Right atrium auricular region (tissue), 2 donors: Measurements from ENCODE around the gene KBTBD3. TPM values are rescaled to one million over a fixed set of nuclear protein-coding genes. Genes with fewer than 3 reads are reported as not detected.
"Not testable (repeated sequence)": the region's sequence is repeated elsewhere in the genome, so short reads cannot be mapped to it uniquely, and the experiment has no call there.

Source experiments
- DNase-seq: peaks from one replicate; pipeline ENCODE4 v3.0.0-alpha.2; 2019; ENCODE audit warnings: low spot score
- H3K27ac ChIP-seq, 2 donors: fragments of 200-600 bp; sonication (generic); 1 replicate in 1 of 2; 2 replicates in 1 of 2; pipeline ENCODE4 v1.5.1; 2016 to 2019
- H3K27me3 ChIP-seq, 2 donors: fragments of 200-600 bp; sonication (generic); one replicate each; pipeline versions ENCODE4 v1.5.1 to v1.6.0; 2017 to 2019
- H3K36me3 ChIP-seq: fragments of 200-600 bp; sonication (generic); one replicate; pipeline ENCODE4 v1.5.1; 2016
- H3K4me1 ChIP-seq, 2 donors: fragments of 200-600 bp; sonication (generic); one replicate each; pipeline versions ENCODE4 v1.5.1 to v1.6.0; 2017 to 2019
- H3K4me3 ChIP-seq, 2 donors: fragments of 200-600 bp; sonication (generic); 1 replicate in 1 of 2; 2 replicates in 1 of 2; pipeline ENCODE4 v1.5.1; 2017 to 2019; ENCODE audit warnings: mild to moderate bottlenecking in 1 of 2, moderate library complexity in 1 of 2
- H3K9me3 ChIP-seq, 2 donors: fragments of 200-600 bp; sonication (generic); one replicate each; pipeline ENCODE4 v1.5.1; 2019
- CTCF ChIP-seq, 2 donors: fragments of 200-600 bp; sonication (generic); IDR thresholded peaks; one replicate each; pipeline ENCODE4 v1.5.1; 2019; ENCODE audit warnings: antibody characterized with exemption in 2 of 2
- total RNA-seq, 2 donors: library from RNA; depleted of rRNA; stranded (reverse); fragments of >200 nt; gene quantifications; one replicate each; pipeline ENCODE4 v1.1.0, GENCODE V29; 2016

Gene KBTBD3
- total RNA-seq, 2 donors from 2014 or later, result 3.3 to 4.2 TPM

DNA sequence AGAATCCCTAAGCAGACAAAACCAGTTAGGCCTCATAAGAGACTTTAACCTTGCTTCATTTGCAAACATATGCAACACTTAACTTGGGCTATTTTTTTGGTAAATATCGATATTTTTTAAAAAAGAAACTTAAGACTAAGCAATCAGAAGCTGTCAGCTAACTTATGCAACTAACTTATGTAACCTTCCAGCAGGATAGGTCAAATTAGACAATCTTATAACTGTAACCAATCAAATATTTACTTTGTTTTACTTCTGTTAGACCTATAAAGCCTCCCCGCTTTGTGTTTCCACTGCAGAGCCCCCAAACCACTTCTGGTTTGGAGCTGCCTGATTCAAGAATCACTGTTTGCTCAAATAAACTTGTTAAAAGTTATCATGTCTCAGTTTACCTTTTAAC is 63.1 kb downstream of the KBTBD3 start:
- H3K4me3 ChIP-seq, result no peak overlapping the region
- H3K4me1 ChIP-seq, result peaks cover 0 to 42% of the 10 kb centered on the region in 2 donors
- H3K36me3 ChIP-seq, result peaks cover 18% of the 10 kb centered on the region
- H3K9me3 ChIP-seq, result no peaks in the 10 kb centered on the region
- DNase-seq, result no peak
- no peak for TF ChIP-seq CTCF (IDR thresholded peaks at IDR 0.05)
- H3K27ac ChIP-seq, result no peak overlapping the region
- no peaks in the 10 kb centered on the region for H3K27me3 ChIP-seq

GRCh38 chr11:106012744-106013143 is 64.4 kb downstream of the KBTBD3 start:
- Histone ChIP-seq H3K27ac (peak overlapping the region in 1 of 2 donors; percentile 20), H3K4me1 (peaks cover 0 to 34% of the 10 kb centered on the region in 2 donors), H3K9me3 (no peaks in the 10 kb centered on the region), H3K27me3 (no peaks in the 10 kb centered on the region), H3K4me3 (no peak overlapping the region), H3K36me3 (peaks cover 29% of the 10 kb centered on the region)
- no peak for TF ChIP-seq CTCF (IDR thresholded peaks at IDR 0.05)
- DNase-seq, result no peak

DNA sequence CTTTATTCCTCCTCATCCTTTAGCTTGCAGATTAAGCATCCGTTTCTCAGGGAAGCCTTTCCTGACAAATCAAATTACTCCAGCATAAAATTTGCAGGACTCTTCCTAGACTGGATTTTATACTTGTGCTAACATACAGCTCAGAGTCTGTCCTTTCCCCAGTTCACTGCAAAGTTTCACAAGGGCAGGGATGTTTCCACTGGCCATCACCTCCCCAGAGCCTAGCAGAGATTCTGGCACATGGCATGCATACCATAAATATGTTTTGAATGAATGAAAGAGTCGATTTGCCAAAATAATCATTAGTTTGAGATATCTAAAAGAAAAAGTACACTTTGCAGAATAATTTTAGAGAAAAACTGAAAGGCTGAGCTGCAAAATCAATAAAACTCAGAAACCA is 65.7 kb downstream of the KBTBD3 start:
- Histone ChIP-seq H3K36me3 (peaks cover 39% of the 10 kb centered on the region), H3K9me3 (no peaks in the 10 kb centered on the region), H3K4me1 (peaks cover 0 to 24% of the 10 kb centered on the region in 2 donors), H3K27ac (no peak overlapping the region), H3K4me3 (no peak overlapping the region), H3K27me3 (no peaks in the 10 kb centered on the region)
- TF ChIP-seq CTCF (IDR thresholded peaks at IDR 0.05), result no peak
- DNase-seq, result no peak

GRCh38 chr11:106003094-106003493 is 74.1 kb downstream of the KBTBD3 start:
- not testable (repeated sequence) for H3K4me1 ChIP-seq, DNase-seq, H3K4me3 ChIP-seq, H3K27ac ChIP-seq, H3K27me3 ChIP-seq, H3K9me3 ChIP-seq
- peaks cover 21% of the 10 kb centered on the region for H3K36me3 ChIP-seq

DNA sequence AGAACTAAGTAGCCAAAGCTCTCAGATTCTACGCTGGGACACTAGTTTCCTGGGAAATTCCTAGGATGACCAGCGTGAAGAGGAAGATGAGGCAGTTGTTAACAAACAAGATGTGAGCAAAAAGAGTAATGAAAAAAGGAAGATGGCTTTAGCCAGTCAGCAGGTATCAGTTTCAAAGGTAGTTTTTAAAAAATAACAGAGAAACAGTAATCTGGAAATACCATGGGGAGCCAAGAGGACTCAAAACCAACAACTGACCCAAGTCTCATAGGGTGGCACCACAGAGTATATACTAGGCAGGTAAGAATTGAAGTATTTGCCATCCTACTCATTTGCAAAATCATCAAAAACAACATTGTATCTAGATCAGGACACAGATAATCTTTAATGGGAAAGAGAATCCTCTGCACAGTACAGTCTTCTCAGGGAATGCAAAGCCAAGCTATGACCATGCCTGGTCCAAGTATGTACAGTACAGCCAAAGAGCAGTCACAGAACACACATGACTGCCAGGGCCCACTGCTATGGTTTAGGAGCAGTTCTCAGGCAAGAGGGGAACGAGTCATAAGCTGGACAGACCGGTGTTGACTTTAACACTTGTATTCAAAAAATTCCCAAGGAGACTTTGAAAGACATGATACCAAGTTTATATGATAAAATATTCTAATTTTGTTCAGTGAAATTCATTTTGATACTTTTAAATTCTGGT is 75.7 kb downstream of the KBTBD3 start:
- Histone ChIP-seq H3K4me1 (no peaks in the 10 kb centered on the region), H3K9me3 (peaks cover 0 to 9% of the 10 kb centered on the region in 2 donors), H3K4me3 (no peak overlapping the region), H3K36me3 (peaks cover 7% of the 10 kb centered on the region), H3K27me3 (no peaks in the 10 kb centered on the region), H3K27ac (no peak overlapping the region)
- no peak for TF ChIP-seq CTCF (IDR thresholded peaks at IDR 0.05)
- DNase-seq, result no peak

Other genes with a start within 250 kb of the KBTBD3 start
- gene MSANTD4, start 55.1 kb downstream of the KBTBD3 start, total RNA-seq, result 10 to 100 TPM; 17.8 to 21.5 TPM
- gene AASDHPPT, start 315 bp upstream of the KBTBD3 start, total RNA-seq, result 10 to 100 TPM; 29.9 to 42.7 TPM